A549 (cell line): ENCODE data around the gene POC1B. TPM values are rescaled to one million over a fixed set of nuclear protein-coding genes. Genes with fewer than 3 reads are reported as not detected.

Experiments
- ATAC-seq, 2 experiments: fragments of 200-7000 bp in 1 of 2; fragments of >200 bp in 1 of 2; cut with Nextera tagmentation in 1 of 2; cut with Tn5 transposase in 1 of 2; 3 replicates each; pipeline versions ENCODE4 v1.8.0 to v1.9.1; 2018 to 2020; ENCODE audit warnings: mild to moderate bottlenecking in 1 of 2, moderate library complexity in 1 of 2
- CTCF ChIA-PET: fragments of 300-600 bp; sonication (Branson Sonifier 250); formaldehyde crosslinking; extraction: SDS; loops from one replicate; lab custom pipeline; 2021; ENCODE audit warnings: antibody characterized with exemption, inconsistent platforms; lab: Yijun Ruan, JAX
- POLR2A ChIA-PET: fragments of 350-600 bp; formaldehyde crosslinking; extraction: SDS; loops from one replicate; lab custom pipeline; 2021; ENCODE audit warnings: antibody characterized with exemption, inconsistent platforms; lab: Yijun Ruan, JAX
- DNase-seq, 2 experiments: peaks; one replicate each; pipeline versions ENCODE4 v3.0.0 to v3.0.0-alpha.2; 2011 to 2016; ENCODE audit warnings: low read depth in 1 of 2, low spot score in 1 of 2
- FAIRE-seq: peaks from 2 replicates; lab custom pipeline; 2011; peaks lifted over from hg19 to GRCh38; lab: Jason Lieb, UNC
- H3K27ac ChIP-seq, 2 experiments: fragments of >200 bp; sonication (Bioruptor Twin); formaldehyde crosslinking; 3 replicates each; pipeline ENCODE4 v1.5.1; 2016 to 2017
- H3K4me1 ChIP-seq: fragments of >200 bp; sonication (Bioruptor Twin); formaldehyde crosslinking; 3 replicates; pipeline ENCODE4 v1.6.1; 2016
- H3K4me2 ChIP-seq: fragments of >200 bp; sonication (Bioruptor Twin); formaldehyde crosslinking; 3 replicates; pipeline ENCODE4 v1.6.1; 2016
- H3K4me3 ChIP-seq: fragments of >200 bp; sonication (Bioruptor Twin); formaldehyde crosslinking; 3 replicates; pipeline ENCODE4 v1.5.1; 2016
- H3K9me3 ChIP-seq: fragments of >200 bp; sonication (Bioruptor Twin); formaldehyde crosslinking; 3 replicates; pipeline ENCODE4 v1.6.1; 2016
- CBX8 ChIP-seq: fragments of 200-600 bp; sonication (generic); IDR thresholded peaks from 2 replicates; pipeline ENCODE4 v1.6.1; 2016
- CHD2 ChIP-seq: fragments of 150-350 bp; IDR thresholded peaks from 2 replicates; pipeline ENCODE4 v1.6.1; 2014; ENCODE audit warnings: low read length; ENCODE audit not compliant: partially characterized antibody
- EP300 ChIP-seq, 2 experiments: fragments of >200 bp; sonication (Bioruptor Twin); formaldehyde crosslinking; IDR thresholded peaks; 2 replicates in 1 of 2; 3 replicates in 1 of 2; pipeline ENCODE4 v1.6.1; 2016 to 2017
- FOXS1 ChIP-seq: fragments of 250-450 bp; sonication (Bioruptor Pico); IDR thresholded peaks from 2 replicates; pipeline ENCODE4 v1.5.0; 2020; ENCODE audit warnings: mild to moderate bottlenecking, moderate library complexity
- GATA3 ChIP-seq: IDR thresholded peaks from 2 replicates; pipeline ENCODE4 v1.6.1; 2012; ENCODE audit warnings: borderline replicate concordance
- HEYL ChIP-seq: fragments of 250-450 bp; sonication (Bioruptor Pico); IDR thresholded peaks from 2 replicates; pipeline ENCODE4 v1.8.0; 2021; ENCODE audit warnings: mild to moderate bottlenecking, moderate library complexity
- HOXA7 ChIP-seq: fragments of 250-450 bp; sonication (Bioruptor Pico); IDR thresholded peaks from 2 replicates; pipeline ENCODE4 v1.5.0; 2020; ENCODE audit warnings: mild to moderate bottlenecking, moderate library complexity
- KDM1A ChIP-seq: fragments of 200-600 bp; sonication (generic); IDR thresholded peaks from 2 replicates; pipeline ENCODE4 v1.6.1; 2016; ENCODE audit warnings: low read depth, mild to moderate bottlenecking
- MAFK ChIP-seq: fragments of 450-650 bp; IDR thresholded peaks from 2 replicates; pipeline ENCODE4 v1.6.1; 2014; ENCODE audit not compliant: partially characterized antibody
- MAZ ChIP-seq: fragments of 150-350 bp; IDR thresholded peaks from 2 replicates; pipeline ENCODE4 v1.6.1; 2014; ENCODE audit warnings: antibody characterized with exemption, low read depth, low read length, borderline replicate concordance
- MYC ChIP-seq: IDR thresholded peaks from 2 replicates; pipeline ENCODE4 v1.6.1; 2012; ENCODE audit warnings: mild to moderate bottlenecking, inconsistent platforms, low read length, improper control_type of control experiment, borderline replicate concordance
- NPAS2 ChIP-seq: fragments of 250-450 bp; sonication (Bioruptor Pico); IDR thresholded peaks from 2 replicates; pipeline ENCODE4 v1.8.0; 2022; ENCODE audit warnings: mild to moderate bottlenecking, moderate library complexity, borderline replicate concordance
- POLR2AphosphoS2 ChIP-seq: conservative IDR thresholded peaks from 2 replicates; pipeline ENCODE4 v1.6.1; 2012; ENCODE audit warnings: low read length, improper control_type of control experiment, inconsistent platforms
- RNF2 ChIP-seq: fragments of 200-600 bp; sonication (generic); IDR thresholded peaks from 2 replicates; pipeline ENCODE4 v1.6.1; 2016; ENCODE audit warnings: low read depth, mild to moderate bottlenecking, antibody characterized with exemption, moderate library complexity, borderline replicate concordance
- SMC3 ChIP-seq: fragments of >200 bp; sonication (Bioruptor Twin); formaldehyde crosslinking; IDR thresholded peaks from 3 replicates; pipeline ENCODE4 v1.6.1; 2018; ENCODE audit warnings: inconsistent platforms
- TP53 ChIP-seq: fragments of 250-450 bp; sonication (Bioruptor Pico); IDR thresholded peaks from 2 replicates; pipeline ENCODE4 v1.5.0; 2021; ENCODE audit warnings: mild to moderate bottlenecking, moderate library complexity
- WGBS: methylation state at CpG from one replicate; pipeline ENCODE4 v1.1.6; 2017; ENCODE audit errors: missing lambda C conversion rate; 5-methylcytosine and 5-hydroxymethylcytosine counted together
- polyA plus RNA-seq, 4 experiments: library from polyadenylated mRNA; depleted of rRNA in 3 of 4; stranded (reverse); fragments of >200 nt; fragmentation: RNase III in 1 of 4; extraction: RNeasy Plus Mini Kit Qiagen cat#74134 plus additional on column Dnase treatment in 1 of 4; gene quantifications; 2 replicates in 3 of 4; 3 replicates in 1 of 4; pipeline ENCODE4 v1.2.3, GENCODE V29; 2011 to 2017
- TF ChIP-seq, protein P1 (sequence below): fragments of 150-350 bp; IDR thresholded peaks from 2 replicates; pipeline ENCODE4 v1.6.1; 2014; ENCODE audit warnings: low read depth, mild to moderate bottlenecking, low read length
- TF ChIP-seq, protein P2 (sequence below): fragments of 250-450 bp; sonication (Bioruptor Pico); IDR thresholded peaks from 2 replicates; pipeline ENCODE4 v1.5.0; 2020; ENCODE audit warnings: low read depth, mild to moderate bottlenecking, moderate library complexity
- TF ChIP-seq, protein P3 (sequence below): fragments of >200 bp; sonication (Bioruptor Twin); formaldehyde crosslinking; IDR thresholded peaks from 3 replicates; pipeline ENCODE4 v1.5.1; 2016
- TF ChIP-seq, protein P4 (sequence below): fragments of 250-450 bp; sonication (Bioruptor Pico); IDR thresholded peaks from 2 replicates; pipeline ENCODE4 v1.5.0; 2021; ENCODE audit warnings: mild to moderate bottlenecking, moderate library complexity, borderline replicate concordance

Gene POC1B
- polyA plus RNA-seq, 2 of the 4 experiments (the other 2 are of a cell fraction): 10.8 to 38.6 TPM

DNA sequence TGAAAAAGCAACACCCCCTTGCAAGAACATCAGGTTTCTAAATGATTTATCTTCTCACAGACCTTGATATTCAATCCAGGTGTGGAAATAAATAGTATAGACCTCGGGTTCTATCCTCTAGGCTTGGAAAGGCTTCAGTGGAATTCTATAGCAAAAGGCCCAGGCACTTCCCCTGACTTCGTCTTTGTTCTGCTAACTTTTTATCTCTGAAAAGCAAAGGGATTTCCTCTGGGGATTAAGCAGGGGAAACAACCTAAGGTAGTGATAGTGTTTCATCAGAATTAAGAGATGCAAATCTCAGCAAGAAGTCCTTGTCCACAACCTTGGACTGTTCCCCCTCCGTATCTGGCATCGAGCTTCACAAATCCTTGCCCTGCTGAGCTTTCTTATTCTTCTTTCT lies 114.0 kb downstream of the POC1B start:
- no peak for DNase-seq
- H3K4me2 ChIP-seq: no peak overlapping the region
- H3K4me1 ChIP-seq: peaks cover 4% of the 10 kb centered on the region; the same call in 2 of the 3 replicates
- TF ChIP-seq, protein P1, sequence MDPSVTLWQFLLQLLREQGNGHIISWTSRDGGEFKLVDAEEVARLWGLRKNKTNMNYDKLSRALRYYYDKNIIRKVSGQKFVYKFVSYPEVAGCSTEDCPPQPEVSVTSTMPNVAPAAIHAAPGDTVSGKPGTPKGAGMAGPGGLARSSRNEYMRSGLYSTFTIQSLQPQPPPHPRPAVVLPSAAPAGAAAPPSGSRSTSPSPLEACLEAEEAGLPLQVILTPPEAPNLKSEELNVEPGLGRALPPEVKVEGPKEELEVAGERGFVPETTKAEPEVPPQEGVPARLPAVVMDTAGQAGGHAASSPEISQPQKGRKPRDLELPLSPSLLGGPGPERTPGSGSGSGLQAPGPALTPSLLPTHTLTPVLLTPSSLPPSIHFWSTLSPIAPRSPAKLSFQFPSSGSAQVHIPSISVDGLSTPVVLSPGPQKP: no peak
- TF ChIP-seq SMC3 (no peak), GATA3 (no peak)
- 72% methylated on average over 4 of the region's 4 CpGs for WGBS
- ChIA-PET CTCF (no interaction called here), POLR2A (no interaction called here)
- no peak overlapping the region for H3K27ac ChIP-seq
- no peak overlapping the region for H3K4me3 ChIP-seq
- H3K9me3 ChIP-seq: no peaks in the 10 kb centered on the region
- ATAC-seq: no peak
- FAIRE-seq: no peak

DNA sequence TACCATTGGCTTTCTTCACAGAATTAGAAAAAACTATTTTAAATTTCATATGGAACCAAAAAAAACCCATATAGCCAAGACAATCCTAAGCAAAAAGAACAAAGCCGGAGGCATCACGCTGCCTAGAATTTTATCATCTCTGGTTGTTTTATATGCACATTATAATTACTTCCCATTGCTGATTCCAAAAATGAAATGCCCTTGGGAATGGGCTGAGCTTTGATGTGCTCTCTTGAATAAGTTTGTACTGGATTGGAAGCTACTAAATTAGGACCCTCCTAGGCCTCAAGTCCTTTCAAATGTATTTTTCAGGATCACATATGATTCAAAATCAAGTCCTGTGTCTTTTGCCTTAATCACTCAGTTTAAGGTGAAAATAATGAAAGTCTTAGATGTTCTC lies 114.6 kb downstream of the POC1B start:
- FAIRE-seq: no peak
- no peaks in the 10 kb centered on the region for H3K9me3 ChIP-seq
- ChIA-PET POLR2A (interaction anchor here (0.6 kb wide), 1 partner anchor 96 kb away, joined by 4 read pairs; no protein-coding TSS in a partner anchor), CTCF (no interaction called here)
- 97% methylated on average over 2 of the region's 2 CpGs for WGBS
- no peak overlapping the region for H3K4me3 ChIP-seq
- ATAC-seq: no peak
- no peak for DNase-seq
- TF ChIP-seq EP300 (IDR thresholded peaks at IDR 0.05): no peak
- TF ChIP-seq GATA3: no peak
- no peak for TF ChIP-seq KDM1A
- TF ChIP-seq CHD2: no peak
- no peak for TF ChIP-seq FOXS1 (CRISPR knock-in tag)
- no peak for TF ChIP-seq NPAS2
- TF ChIP-seq, protein P2, sequence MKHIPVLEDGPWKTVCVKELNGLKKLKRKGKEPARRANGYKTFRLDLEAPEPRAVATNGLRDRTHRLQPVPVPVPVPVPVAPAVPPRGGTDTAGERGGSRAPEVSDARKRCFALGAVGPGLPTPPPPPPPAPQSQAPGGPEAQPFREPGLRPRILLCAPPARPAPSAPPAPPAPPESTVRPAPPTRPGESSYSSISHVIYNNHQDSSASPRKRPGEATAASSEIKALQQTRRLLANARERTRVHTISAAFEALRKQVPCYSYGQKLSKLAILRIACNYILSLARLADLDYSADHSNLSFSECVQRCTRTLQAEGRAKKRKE (CRISPR knock-in tag): no peak
- no peak for TF ChIP-seq MAZ
- no peak for TF ChIP-seq TP53 (CRISPR knock-in tag)
- TF ChIP-seq HOXA7 (CRISPR knock-in tag): no peak
- no peak for TF ChIP-seq MYC
- TF ChIP-seq, protein P3, sequence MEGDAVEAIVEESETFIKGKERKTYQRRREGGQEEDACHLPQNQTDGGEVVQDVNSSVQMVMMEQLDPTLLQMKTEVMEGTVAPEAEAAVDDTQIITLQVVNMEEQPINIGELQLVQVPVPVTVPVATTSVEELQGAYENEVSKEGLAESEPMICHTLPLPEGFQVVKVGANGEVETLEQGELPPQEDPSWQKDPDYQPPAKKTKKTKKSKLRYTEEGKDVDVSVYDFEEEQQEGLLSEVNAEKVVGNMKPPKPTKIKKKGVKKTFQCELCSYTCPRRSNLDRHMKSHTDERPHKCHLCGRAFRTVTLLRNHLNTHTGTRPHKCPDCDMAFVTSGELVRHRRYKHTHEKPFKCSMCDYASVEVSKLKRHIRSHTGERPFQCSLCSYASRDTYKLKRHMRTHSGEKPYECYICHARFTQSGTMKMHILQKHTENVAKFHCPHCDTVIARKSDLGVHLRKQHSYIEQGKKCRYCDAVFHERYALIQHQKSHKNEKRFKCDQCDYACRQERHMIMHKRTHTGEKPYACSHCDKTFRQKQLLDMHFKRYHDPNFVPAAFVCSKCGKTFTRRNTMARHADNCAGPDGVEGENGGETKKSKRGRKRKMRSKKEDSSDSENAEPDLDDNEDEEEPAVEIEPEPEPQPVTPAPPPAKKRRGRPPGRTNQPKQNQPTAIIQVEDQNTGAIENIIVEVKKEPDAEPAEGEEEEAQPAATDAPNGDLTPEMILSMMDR: no peak
- TF ChIP-seq RNF2: no peak
- TF ChIP-seq, protein P4, sequence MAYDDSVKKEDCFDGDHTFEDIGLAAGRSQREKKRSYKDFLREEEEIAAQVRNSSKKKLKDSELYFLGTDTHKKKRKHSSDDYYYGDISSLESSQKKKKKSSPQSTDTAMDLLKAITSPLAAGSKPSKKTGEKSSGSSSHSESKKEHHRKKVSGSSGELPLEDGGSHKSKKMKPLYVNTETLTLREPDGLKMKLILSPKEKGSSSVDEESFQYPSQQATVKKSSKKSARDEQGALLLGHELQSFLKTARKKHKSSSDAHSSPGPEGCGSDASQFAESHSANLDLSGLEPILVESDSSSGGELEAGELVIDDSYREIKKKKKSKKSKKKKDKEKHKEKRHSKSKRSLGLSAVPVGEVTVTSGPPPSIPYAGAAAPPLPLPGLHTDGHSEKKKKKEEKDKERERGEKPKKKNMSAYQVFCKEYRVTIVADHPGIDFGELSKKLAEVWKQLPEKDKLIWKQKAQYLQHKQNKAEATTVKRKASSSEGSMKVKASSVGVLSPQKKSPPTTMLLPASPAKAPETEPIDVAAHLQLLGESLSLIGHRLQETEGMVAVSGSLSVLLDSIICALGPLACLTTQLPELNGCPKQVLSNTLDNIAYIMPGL (CRISPR knock-in tag): no peak
- no peak for TF ChIP-seq POLR2AphosphoS2
- TF ChIP-seq MAFK: no peak
- TF ChIP-seq HEYL (CRISPR knock-in tag): no peak
- TF ChIP-seq CBX8: no peak
- no peaks in the 10 kb centered on the region; the same call in 2 of the 3 replicates for H3K4me1 ChIP-seq
- no peak overlapping the region for H3K27ac ChIP-seq
- no peak overlapping the region for H3K4me2 ChIP-seq
